AG04450 (cell line): ENCODE measurements around the gene TPSG1. TPM values are rescaled to one million over a fixed set of nuclear protein-coding genes. Genes with fewer than 3 reads are reported as not detected.

Source experiments
- CTCF ChIA-PET: fragments of 300-600, 350-600 bp; formaldehyde crosslinking; extraction: SDS; loops from one replicate; lab custom pipeline; 2022; ENCODE audit warnings: antibody characterized with exemption, inconsistent platforms; lab: Charles Lee
- POLR2A ChIA-PET: fragments of 350-600 bp; formaldehyde crosslinking; extraction: SDS; loops from one replicate; lab custom pipeline; 2021; ENCODE audit warnings: antibody characterized with exemption, inconsistent platforms; lab: Yijun Ruan, JAX
- DNase-seq: peaks from one replicate; pipeline ENCODE4 v3.0.0-alpha.2; 2011; ENCODE audit warnings: low read depth, low spot score
- H3K27ac ChIP-seq: one replicate; pipeline ENCODE4 v1.5.1; 2012; ENCODE audit warnings: low read depth, low read length, control low read depth
- H3K27me3 ChIP-seq: one replicate; pipeline ENCODE4 v1.6.0; 2012; ENCODE audit warnings: low read length; ENCODE audit not compliant: control insufficient read depth, insufficient read depth
- H3K4me3 ChIP-seq: 2 replicates; pipeline ENCODE4 v1.5.1; 2011; ENCODE audit warnings: mild to moderate bottlenecking, low read depth, low read length, control low read depth
- H3K9me3 ChIP-seq: 2 replicates; pipeline ENCODE4 v1.5.1; 2012; ENCODE audit warnings: low read length; ENCODE audit not compliant: control insufficient read depth, insufficient read depth
- polyA plus RNA-seq: library from polyadenylated mRNA; depleted of rRNA; stranded (reverse); fragments of >200 nt; gene quantifications from 2 replicates; pipeline ENCODE4 v1.2.3, GENCODE V29; 2011; rRNA removed
- TF ChIP-seq, protein P1 (sequence below): IDR thresholded peaks from 2 replicates; pipeline ENCODE4 v1.5.1; 2011; ENCODE audit warnings: low read depth, low read length, control low read depth, inconsistent platforms

The TPSG1 gene
- polyA plus RNA-seq, 1 experiment, result not detected

DNA sequence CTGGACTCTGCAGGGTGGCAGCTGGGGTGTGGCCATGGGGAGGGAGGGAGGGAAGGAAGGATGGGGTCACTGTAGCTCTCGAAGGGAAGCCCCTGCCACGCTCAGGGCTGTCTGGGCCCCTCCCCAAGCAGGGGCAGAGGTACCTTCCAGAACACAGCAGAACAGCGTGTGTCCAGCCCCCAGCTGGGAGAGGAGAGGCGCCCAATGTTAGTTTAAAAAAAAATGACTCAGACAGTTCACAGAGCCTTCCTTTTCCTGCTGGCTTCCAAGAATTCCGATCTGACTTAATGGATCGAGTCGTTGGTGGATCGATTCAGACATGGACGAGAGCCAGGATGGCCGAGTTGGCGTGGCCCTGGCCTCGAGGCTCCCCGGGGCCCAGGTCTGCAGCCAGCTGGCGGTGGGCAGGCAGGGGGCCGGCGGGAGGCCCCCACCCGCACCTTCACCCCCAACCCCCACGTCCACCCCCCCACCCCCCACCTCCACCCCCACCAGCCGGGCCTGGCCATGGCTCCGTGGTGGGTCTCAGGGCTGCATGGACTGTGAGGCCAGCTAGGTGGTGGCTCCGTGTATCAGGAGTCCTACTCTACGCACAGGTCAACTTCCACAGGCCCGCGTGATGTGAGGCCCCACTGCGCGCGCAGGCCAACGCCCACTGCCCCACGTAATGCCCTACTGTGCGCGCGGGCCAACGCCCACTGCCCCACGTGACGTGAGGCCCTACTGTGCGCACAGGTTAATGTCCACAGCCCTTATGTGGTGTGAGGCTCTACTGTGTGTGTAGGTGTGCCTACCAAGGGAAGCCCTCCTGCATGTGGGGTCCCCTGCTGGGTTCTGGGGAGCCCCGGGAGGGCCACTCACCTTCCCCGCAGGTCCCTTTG is 50.4 kb downstream of the TPSG1 start:
- Histone ChIP-seq H3K9me3 (no peaks in the 10 kb centered on the region; the same call in 1 of the 2 replicates), H3K27ac (peak overlapping the region; percentile 21), H3K4me3 (no peak overlapping the region), H3K27me3 (peaks cover 2% of the 10 kb centered on the region)
- DNase-seq, result no peak
- ChIA-PET CTCF (no interaction called here), POLR2A (interaction anchor here (1.0 to 1.5 kb wide), 3 partner anchors 8 to 13 kb away, joined by 3 read pairs; no protein-coding TSS in a partner anchor)
- TF ChIP-seq, protein P1, sequence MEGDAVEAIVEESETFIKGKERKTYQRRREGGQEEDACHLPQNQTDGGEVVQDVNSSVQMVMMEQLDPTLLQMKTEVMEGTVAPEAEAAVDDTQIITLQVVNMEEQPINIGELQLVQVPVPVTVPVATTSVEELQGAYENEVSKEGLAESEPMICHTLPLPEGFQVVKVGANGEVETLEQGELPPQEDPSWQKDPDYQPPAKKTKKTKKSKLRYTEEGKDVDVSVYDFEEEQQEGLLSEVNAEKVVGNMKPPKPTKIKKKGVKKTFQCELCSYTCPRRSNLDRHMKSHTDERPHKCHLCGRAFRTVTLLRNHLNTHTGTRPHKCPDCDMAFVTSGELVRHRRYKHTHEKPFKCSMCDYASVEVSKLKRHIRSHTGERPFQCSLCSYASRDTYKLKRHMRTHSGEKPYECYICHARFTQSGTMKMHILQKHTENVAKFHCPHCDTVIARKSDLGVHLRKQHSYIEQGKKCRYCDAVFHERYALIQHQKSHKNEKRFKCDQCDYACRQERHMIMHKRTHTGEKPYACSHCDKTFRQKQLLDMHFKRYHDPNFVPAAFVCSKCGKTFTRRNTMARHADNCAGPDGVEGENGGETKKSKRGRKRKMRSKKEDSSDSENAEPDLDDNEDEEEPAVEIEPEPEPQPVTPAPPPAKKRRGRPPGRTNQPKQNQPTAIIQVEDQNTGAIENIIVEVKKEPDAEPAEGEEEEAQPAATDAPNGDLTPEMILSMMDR, result no peak

DNA sequence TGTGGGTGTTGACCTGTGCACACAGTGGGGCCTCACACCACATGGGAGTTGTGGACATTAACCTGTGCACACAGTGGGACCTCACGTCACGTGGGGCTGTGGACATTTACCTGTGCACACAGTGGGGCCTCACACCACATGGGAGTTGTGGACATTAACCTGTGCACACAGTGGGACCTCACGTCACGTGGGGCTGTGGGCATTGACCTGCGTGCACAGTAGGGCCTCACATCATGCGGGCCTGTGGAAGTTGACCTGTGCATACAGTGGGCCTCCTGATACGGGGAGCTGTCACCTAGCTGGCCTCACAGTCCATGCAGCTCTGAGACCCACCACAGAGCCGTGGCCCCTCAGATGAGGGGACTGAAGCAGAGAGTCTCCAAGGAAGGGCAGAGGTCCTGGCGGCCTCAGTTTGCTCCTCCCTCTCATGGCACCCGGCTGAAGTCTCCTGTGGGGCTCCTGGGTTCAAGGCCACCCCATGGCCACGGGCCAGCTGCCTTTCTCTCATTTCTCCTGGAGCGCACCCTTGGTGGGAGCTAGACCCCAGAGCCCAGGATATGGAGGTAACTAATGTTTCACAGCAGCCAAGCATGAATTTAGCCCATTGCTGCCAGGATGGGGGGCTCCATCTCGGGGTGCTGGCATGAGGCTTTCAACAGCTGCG is 51.1 kb downstream of the TPSG1 start:
- DNase-seq, result no peak
- POLR2A ChIA-PET, result interaction anchor here (1.0 to 1.5 kb wide), 3 partner anchors 8 to 12 kb away, joined by 3 read pairs; no protein-coding TSS in a partner anchor
- Histone ChIP-seq H3K27me3 (peaks cover 2% of the 10 kb centered on the region), H3K9me3 (no peaks in the 10 kb centered on the region), H3K4me3 (no peak overlapping the region), H3K27ac (no peak overlapping the region)
- CTCF ChIA-PET, result no interaction called here
- TF ChIP-seq, protein P1, result no peak

DNA sequence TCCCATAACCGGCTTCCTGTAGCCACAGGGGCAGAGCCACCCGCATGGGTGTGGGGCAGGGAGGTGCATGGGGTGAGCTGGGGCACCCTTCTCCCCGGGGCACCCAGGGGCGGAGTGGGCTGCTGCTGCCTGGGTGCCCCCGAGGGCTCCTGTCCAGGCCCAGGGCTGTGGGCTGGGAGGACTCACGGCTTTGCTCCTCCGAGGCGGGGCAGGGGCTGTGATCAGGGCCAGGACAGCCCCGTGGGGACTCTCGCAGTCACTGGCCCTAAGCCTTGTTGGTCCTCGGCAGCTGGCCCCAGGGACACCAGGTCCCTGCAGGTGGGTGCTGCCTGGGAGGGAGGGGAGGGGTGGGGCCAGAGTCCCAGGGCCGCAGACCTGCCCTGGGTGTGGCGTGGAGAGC is 52.4 kb downstream of the TPSG1 start:
- POLR2A ChIA-PET, result no interaction called here
- H3K9me3 ChIP-seq, result no peaks in the 10 kb centered on the region; the same call in 1 of the 2 replicates
- TF ChIP-seq, protein P1, result no peak
- no peak overlapping the region for H3K27ac ChIP-seq
- CTCF ChIA-PET, result interaction anchor here (1.1 kb wide), 1 partner anchor 69 kb away, joined by 5 read pairs; no protein-coding TSS in a partner anchor
- no peak overlapping the region for H3K4me3 ChIP-seq
- peaks cover 2% of the 10 kb centered on the region for H3K27me3 ChIP-seq
- DNase-seq, result no peak

DNA sequence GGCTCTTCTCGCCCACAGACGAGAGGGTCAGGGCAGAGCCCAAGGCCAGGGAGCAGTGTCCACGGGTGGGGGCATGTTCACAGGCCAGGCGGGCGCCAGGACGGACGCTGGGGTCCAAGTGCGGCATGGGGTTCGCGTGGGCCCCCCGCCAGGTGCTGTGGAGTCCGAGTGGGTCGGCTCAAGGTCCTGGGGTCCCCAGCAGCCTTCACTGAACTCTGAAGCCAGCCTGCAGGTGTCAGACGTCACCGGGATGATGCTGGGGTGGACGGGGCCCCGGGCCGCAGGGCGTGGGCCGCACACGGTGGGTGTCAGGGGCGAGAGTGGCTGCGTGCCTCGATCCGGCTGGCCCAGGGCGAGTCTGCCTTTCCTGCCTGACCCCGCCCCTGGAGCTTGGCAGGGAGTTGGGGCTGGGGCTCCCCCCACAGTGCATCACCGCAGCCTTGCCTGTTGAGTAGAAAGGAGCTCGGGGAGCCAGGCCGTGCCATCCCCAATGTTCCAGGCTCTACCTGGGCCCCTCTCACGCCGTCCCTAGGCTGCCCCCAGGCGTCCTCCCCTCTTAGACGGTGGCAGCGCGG is 53.1 kb downstream of the TPSG1 start:
- DNase-seq, result no peak
- TF ChIP-seq, protein P1, result no peak
- H3K9me3 ChIP-seq, result peaks cover 3% of the 10 kb centered on the region
- no peak overlapping the region for H3K4me3 ChIP-seq
- ChIA-PET CTCF (interaction anchor here (1.1 kb wide), 1 partner anchor 69 kb away, joined by 5 read pairs; no protein-coding TSS in a partner anchor), POLR2A (no interaction called here)
- peaks cover 2% of the 10 kb centered on the region for H3K27me3 ChIP-seq
- no peak overlapping the region for H3K27ac ChIP-seq

Other genes starting within 250 kb of the TPSG1 start
- gene SOX8, start 243.5 kb downstream of the TPSG1 start, polyA plus RNA-seq, result 0.04 TPM in 1 of 2 replicates, not detected in the other
- gene SSTR5, start 152.5 kb downstream of the TPSG1 start, polyA plus RNA-seq, result not detected in 2 replicates
- gene C1QTNF8, start 129.0 kb downstream of the TPSG1 start, polyA plus RNA-seq, result not detected in 2 replicates
- 1.5 and 2.1 TPM in 2 replicates for gene CACNA1H, start 72.2 kb downstream of the TPSG1 start, polyA plus RNA-seq
- gene TPSB2, start 4.9 kb upstream of the TPSG1 start, polyA plus RNA-seq, result not detected in 2 replicates
- not detected in 2 replicates for gene TPSAB1, start 15.4 kb upstream of the TPSG1 start, polyA plus RNA-seq
- gene TPSD1, start 30.8 kb upstream of the TPSG1 start, polyA plus RNA-seq, result not detected in 2 replicates
- 148 and 165 TPM in 2 replicates for gene UBE2I, start 84.4 kb upstream of the TPSG1 start, polyA plus RNA-seq
- 0.19 and 0.38 TPM in 2 replicates for gene BAIAP3, start 108.4 kb upstream of the TPSG1 start, polyA plus RNA-seq
- 34.4 and 40.4 TPM in 2 replicates for gene TSR3, start 126.6 kb upstream of the TPSG1 start, polyA plus RNA-seq
- gene GNPTG, start 126.7 kb upstream of the TPSG1 start, polyA plus RNA-seq, result 40.5 and 49.9 TPM in 2 replicates
- 7.6 and 9.3 TPM in 2 replicates for gene UNKL, start 189.4 kb upstream of the TPSG1 start, polyA plus RNA-seq
- 14.2 and 15.2 TPM in 2 replicates for gene UQCC4, start 195.5 kb upstream of the TPSG1 start, polyA plus RNA-seq
- not detected in 2 replicates for gene PERCC1, start 205.8 kb upstream of the TPSG1 start, polyA plus RNA-seq
- gene CCDC154, start 219.3 kb upstream of the TPSG1 start, polyA plus RNA-seq, result 0.02 and 0.06 TPM in 2 replicates
- 15.7 and 19.1 TPM in 2 replicates for gene CLCN7, start 249.8 kb upstream of the TPSG1 start, polyA plus RNA-seq